ENCODE results near the gene PTPRQ. TPM values are rescaled to one million over a fixed set of nuclear protein-coding genes. Genes with fewer than 3 reads are reported as not detected.
A peak's percentile ranks its signal among the peaks of the same experiment; 100 is the strongest.
"Not testable (repeated sequence)": the region's sequence is repeated elsewhere in the genome, so short reads cannot be mapped to it uniquely, and the experiment has no call there.

Gene PTPRQ
- total and polyA plus RNA-seq, 2 of the 8 experiments (the other 6 are each of a cell fraction or from before 2014, with no cell fraction given) = not detected

GRCh38 chr12:80477521-80478145 lies 33.6 kb downstream of the PTPRQ start:
- WGBS, 2 experiments (ENCODE audit: extremely low coverage in 1 of 2, insufficient coverage in 1 of 2, insufficient read length in 1 of 2, insufficient replicate concordance in 2 of 2, low coverage in 1 of 2, low lambda C conversion rate in 2 of 2, missing lambda C conversion rate in 1 of 2) = 95% methylated on average over 22 of the region's 31 CpGs; no CpG with 5 or more reads in 1 of the 2 experiments
- H3K4me1 ChIP-seq (replicated peaks in 1 of 4; ENCODE audit: control insufficient read depth in 3 of 4, insufficient read depth in 4 of 4, low read length in 3 of 4); H4K5ac ChIP-seq (ENCODE audit: insufficient read length, low read depth, low read length); H3K9me3 ChIP-seq (ENCODE audit: insufficient read depth in 2 of 2, low read depth in 1 of 2, low read length in 1 of 2); H2BK15ac ChIP-seq (ENCODE audit: low read length); H3K4me3 ChIP-seq (ENCODE audit: extremely low read depth in 1 of 4, insufficient read depth in 2 of 4, low read depth in 3 of 4, low read length in 4 of 4); H3K4me2 ChIP-seq (ENCODE audit: insufficient read depth in 1 of 2, low read depth in 2 of 2, low read length in 2 of 2); H3K79me1 ChIP-seq (ENCODE audit: low read depth, low read length); H3K4ac ChIP-seq (replicated peaks; ENCODE audit: insufficient read length, low read depth, low read length); H2BK12ac ChIP-seq (ENCODE audit: low read depth, low read length); H4K20me1 ChIP-seq (replicated peaks in 1 of 2; ENCODE audit: control insufficient read depth in 1 of 2, insufficient read depth in 2 of 2, low read length in 2 of 2); H3K23me2 ChIP-seq (ENCODE audit: low read depth, low read length); H3K79me2 ChIP-seq (ENCODE audit: control insufficient read depth in 1 of 2, insufficient read depth in 2 of 2, low read length in 2 of 2); H2AFZ ChIP-seq (ENCODE audit: low read length); H3K14ac ChIP-seq (ENCODE audit: insufficient read length); H3K18ac ChIP-seq (ENCODE audit: extremely low read depth, low read length); H2BK120ac ChIP-seq (replicated peaks; ENCODE audit: low read depth, low read length); H3K23ac ChIP-seq (ENCODE audit: insufficient read length); FAIRE-seq; H3K27ac ChIP-seq (ENCODE audit: low read depth, low read length); POLR2A ChIA-PET (ENCODE audit: partially characterized antibody); H3K36me3 ChIP-seq (ENCODE audit: control insufficient read depth in 2 of 4, insufficient read depth in 4 of 4, low read length in 3 of 4); H3K27me3 ChIP-seq (replicated peaks in 1 of 4; ENCODE audit: control insufficient read depth in 3 of 4, extremely low read depth in 1 of 4, insufficient read depth in 3 of 4, low read length in 3 of 4); H2BK20ac ChIP-seq (ENCODE audit: low read length); H3K9ac ChIP-seq (replicated peaks in 1 of 4; ENCODE audit: extremely low read depth in 1 of 4, low read depth in 3 of 4, low read length in 3 of 4); CTCF ChIA-PET (ENCODE audit: partially characterized antibody); H2AK5ac ChIP-seq (ENCODE audit: low read depth, low read length); H4K8ac ChIP-seq (ENCODE audit: extremely low read depth, insufficient read depth, low read length); H3K56ac ChIP-seq (replicated peaks; ENCODE audit: insufficient read length, low read depth, low read length); H4K91ac ChIP-seq (replicated peaks; ENCODE audit: insufficient read length, low read length): not testable (repeated sequence)
- DNase-seq (ENCODE audit: low read depth in 1 of 2, low spot score in 2 of 2) = peak in 1 of 2 experiments; percentile 43
- H2BK5ac ChIP-seq (ENCODE audit: low read depth, low read length) = 0 out of 2 replicates have a peak overlapping the region, but pooled peaks have one; percentile 44

Data from H1 (cell line).